Peyer's patch (tissue), 4 donors: ENCODE measurements around the gene CLASP1. TPM values are rescaled to one million over a fixed set of nuclear protein-coding genes. Genes with fewer than 3 reads are reported as not detected.
"Not testable (repeated sequence)": the region's sequence is repeated elsewhere in the genome, so short reads cannot be mapped to it uniquely, and the experiment has no call there.

Source experiments
- DNase-seq, 3 donors: peaks; one replicate each; pipeline ENCODE4 v3.0.0-alpha.2; 2017 to 2019
- H3K27ac ChIP-seq, 4 donors: fragments of 200-600 bp; sonication (generic); one replicate each; pipeline ENCODE4 v1.5.1; 2016 to 2019
- H3K27me3 ChIP-seq, 2 donors: fragments of 200-600 bp; sonication (generic); one replicate each; pipeline ENCODE4 v1.5.1; 2019
- H3K36me3 ChIP-seq, 3 donors: fragments of 200-600 bp; sonication (generic); one replicate each; pipeline ENCODE4 v1.5.1; 2016 to 2019
- H3K4me1 ChIP-seq, 4 donors: fragments of 200-600 bp; sonication (generic); one replicate each; pipeline ENCODE4 v1.5.1; 2016 to 2019
- H3K4me3 ChIP-seq, 4 donors: fragments of 200-600 bp; sonication (generic); 1 replicate in 3 of 4; 2 replicates in 1 of 4; pipeline ENCODE4 v1.5.1; 2016 to 2019; ENCODE audit warnings: mild to moderate bottlenecking in 1 of 4
- H3K9me3 ChIP-seq, 4 donors: fragments of 200-600 bp; sonication (generic); one replicate each; pipeline ENCODE4 v1.5.1; 2016 to 2019; ENCODE audit warnings: mild to moderate bottlenecking in 1 of 4
- POLR2A ChIP-seq, 2 donors: fragments of 450-650 bp; IDR thresholded peaks; one replicate each; pipeline ENCODE4 v1.5.1; 2017; ENCODE audit warnings: antibody characterized with exemption in 2 of 2, mild to moderate bottlenecking in 2 of 2, moderate library complexity in 2 of 2
- total RNA-seq, 4 donors: library from RNA; depleted of rRNA; stranded (reverse); fragments of >200 nt; gene quantifications; one replicate each; pipeline ENCODE4 v1.1.0, GENCODE V29; 2016
- TF ChIP-seq, protein P1 (sequence below), 6 experiments: fragments of 450-650 bp in 4 of 6; fragments of 200-600 bp in 2 of 6; sonication (generic) in 1 of 6; IDR thresholded peaks; one replicate each; pipeline ENCODE4 v1.5.1; 2017 to 2019; ENCODE audit warnings: antibody characterized with exemption in 6 of 6, mild to moderate bottlenecking in 3 of 6, moderate library complexity in 1 of 6

CLASP1 gene
- total RNA-seq, 4 donors from 2014 or later, result 30.5 to 130 (median 73.7) TPM

- Histone ChIP-seq H3K4me1 (peaks cover 0 to 28% (median 1%) of the 10 kb centered on the region in 4 donors), H3K4me3 (peak overlapping the region; percentile 66 to 88 (median 78)), H3K27me3 (no peaks in the 10 kb centered on the region), H3K9me3 (no peaks in the 10 kb centered on the region), H3K27ac (peak overlapping the region; percentile 85 to 97 (median 92)), H3K36me3 (no peaks in the 10 kb centered on the region)
- TF ChIP-seq POLR2A (IDR thresholded peaks at IDR 0.05), result no peak
- TF ChIP-seq, protein P1, sequence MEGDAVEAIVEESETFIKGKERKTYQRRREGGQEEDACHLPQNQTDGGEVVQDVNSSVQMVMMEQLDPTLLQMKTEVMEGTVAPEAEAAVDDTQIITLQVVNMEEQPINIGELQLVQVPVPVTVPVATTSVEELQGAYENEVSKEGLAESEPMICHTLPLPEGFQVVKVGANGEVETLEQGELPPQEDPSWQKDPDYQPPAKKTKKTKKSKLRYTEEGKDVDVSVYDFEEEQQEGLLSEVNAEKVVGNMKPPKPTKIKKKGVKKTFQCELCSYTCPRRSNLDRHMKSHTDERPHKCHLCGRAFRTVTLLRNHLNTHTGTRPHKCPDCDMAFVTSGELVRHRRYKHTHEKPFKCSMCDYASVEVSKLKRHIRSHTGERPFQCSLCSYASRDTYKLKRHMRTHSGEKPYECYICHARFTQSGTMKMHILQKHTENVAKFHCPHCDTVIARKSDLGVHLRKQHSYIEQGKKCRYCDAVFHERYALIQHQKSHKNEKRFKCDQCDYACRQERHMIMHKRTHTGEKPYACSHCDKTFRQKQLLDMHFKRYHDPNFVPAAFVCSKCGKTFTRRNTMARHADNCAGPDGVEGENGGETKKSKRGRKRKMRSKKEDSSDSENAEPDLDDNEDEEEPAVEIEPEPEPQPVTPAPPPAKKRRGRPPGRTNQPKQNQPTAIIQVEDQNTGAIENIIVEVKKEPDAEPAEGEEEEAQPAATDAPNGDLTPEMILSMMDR (IDR thresholded peaks at IDR 0.05), result no peak
- peak; percentile 41 to 71 (median 64) for DNase-seq
Measured at GRCh38 chr2:121648206-121649148, 785 bp downstream of the CLASP1 start.

DNA sequence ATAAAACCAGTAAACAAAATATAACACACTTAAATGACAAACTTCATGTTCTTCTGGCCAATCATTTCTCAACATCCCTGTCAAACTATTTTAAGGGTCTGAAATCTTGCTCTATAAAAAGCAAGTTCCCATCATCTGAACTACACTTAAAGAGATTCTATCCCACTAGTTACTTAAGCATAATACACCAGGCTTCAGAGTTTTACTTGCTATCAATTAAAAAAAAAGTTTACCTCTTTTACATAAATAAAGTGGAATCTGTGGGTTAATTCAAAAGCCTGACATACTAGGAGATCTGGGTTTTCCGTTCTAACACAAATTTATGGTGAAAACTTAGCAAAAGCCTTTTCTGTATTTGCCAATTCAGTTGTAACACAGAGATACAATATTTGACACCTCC is 1.9 kb downstream of the CLASP1 start:
- Histone ChIP-seq H3K27ac (no peak overlapping the region), H3K4me3 (no peak overlapping the region)

DNA sequence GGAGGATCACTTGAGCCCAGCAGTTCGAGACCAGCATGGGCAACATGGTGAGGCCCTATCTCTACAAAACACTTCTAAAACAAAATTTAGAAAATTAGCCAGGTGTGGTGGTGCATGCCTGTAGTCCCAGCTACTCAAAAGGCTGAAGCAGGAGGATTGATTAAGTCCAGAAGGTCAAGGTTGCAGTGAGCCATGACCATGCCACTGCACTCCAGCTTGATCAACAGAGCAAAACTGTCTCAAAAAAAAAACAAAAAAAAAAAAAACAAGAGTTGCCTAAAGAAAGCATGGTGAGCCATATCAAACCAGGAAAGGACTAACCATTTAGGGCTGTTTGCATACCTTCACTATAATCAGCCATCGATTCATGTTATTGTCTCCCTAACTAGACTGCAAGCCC is 4.5 kb downstream of the CLASP1 start:
- TF ChIP-seq POLR2A (IDR thresholded peaks at IDR 0.05), result no peak
- TF ChIP-seq, protein P1 (IDR thresholded peaks at IDR 0.05), result no peak
- no peak overlapping the region for H3K27ac ChIP-seq
- H3K4me3 ChIP-seq, result no peak overlapping the region
- peaks cover 0 to 12% (median 0%) of the 10 kb centered on the region in 4 donors for H3K4me1 ChIP-seq
- H3K36me3 ChIP-seq, result no peaks in the 10 kb centered on the region
- DNase-seq, result no peak
- H3K9me3 ChIP-seq, result no peaks in the 10 kb centered on the region
- no peaks in the 10 kb centered on the region for H3K27me3 ChIP-seq

More for the DNA sequence above, 1.9 kb downstream of the CLASP1 start:
- Histone ChIP-seq H3K4me1 (peaks cover 0 to 28% (median 1%) of the 10 kb centered on the region in 4 donors), H3K36me3 (no peaks in the 10 kb centered on the region), H3K9me3 (no peaks in the 10 kb centered on the region), H3K27me3 (no peaks in the 10 kb centered on the region)
- DNase-seq, result no peak
- TF ChIP-seq POLR2A (IDR thresholded peaks at IDR 0.05), result no peak
- TF ChIP-seq, protein P1 (IDR thresholded peaks at IDR 0.05), result no peak

- H3K36me3 ChIP-seq, result no peaks in the 10 kb centered on the region
- peaks cover 0 to 12% (median 0%) of the 10 kb centered on the region in 4 donors for H3K4me1 ChIP-seq
- no peak for DNase-seq
- no peak overlapping the region for H3K4me3 ChIP-seq
- H3K9me3 ChIP-seq, result no peaks in the 10 kb centered on the region
- no peak overlapping the region for H3K27ac ChIP-seq
- no peaks in the 10 kb centered on the region for H3K27me3 ChIP-seq
- TF ChIP-seq POLR2A (IDR thresholded peaks at IDR 0.05), result no peak
- TF ChIP-seq, protein P1 (IDR thresholded peaks at IDR 0.05), result no peak
Measured at GRCh38 chr2:121643877-121644276, 5.4 kb downstream of the CLASP1 start.

DNA sequence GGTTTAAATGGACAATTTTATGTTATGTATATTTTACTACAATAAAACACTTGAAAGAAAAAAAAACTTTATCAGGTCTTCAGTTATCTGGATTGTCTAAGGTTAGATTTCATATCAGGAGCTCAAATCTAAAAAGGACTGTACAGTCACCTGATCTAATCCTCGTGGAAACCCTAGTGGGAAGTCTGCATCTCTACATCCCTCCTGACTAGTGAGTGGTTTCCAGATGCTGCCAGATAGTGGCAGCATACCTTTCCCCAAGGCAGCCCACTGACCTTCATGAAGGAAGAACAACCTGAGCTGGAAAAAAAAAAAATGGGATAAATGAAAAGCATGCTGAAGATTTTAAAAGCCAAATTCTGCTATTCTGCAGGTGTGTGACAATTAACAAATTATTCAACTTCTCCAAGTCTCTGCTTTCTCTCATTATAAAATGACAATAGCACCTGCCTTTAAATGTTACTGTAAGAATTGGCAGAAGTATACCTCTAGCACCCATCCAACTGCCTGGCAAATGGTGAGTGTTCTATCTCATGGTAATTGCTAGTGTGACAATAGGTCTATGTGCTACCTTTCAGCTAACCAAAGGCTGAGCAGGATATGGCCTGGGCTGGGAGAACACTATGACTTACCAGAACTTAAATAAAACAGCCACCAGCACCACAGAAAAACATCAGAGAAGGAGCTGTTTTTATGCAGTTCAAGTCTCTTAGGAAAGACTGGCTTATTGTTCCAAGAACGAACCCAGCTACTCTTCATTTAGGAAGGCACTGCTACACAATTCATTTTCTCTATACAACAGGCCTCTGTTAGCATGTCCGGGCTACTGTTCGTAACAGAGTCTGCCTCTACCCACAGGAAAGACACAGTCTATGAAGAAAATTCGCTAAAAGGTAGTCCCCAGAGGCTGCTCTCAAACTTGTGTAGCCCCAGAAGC is 8.6 kb downstream of the CLASP1 start:
- H3K4me1 ChIP-seq, result no peaks in the 10 kb centered on the region
- no peak overlapping the region for H3K4me3 ChIP-seq
- H3K36me3 ChIP-seq, result no peaks in the 10 kb centered on the region
- H3K27ac ChIP-seq, result no peak overlapping the region
- no peaks in the 10 kb centered on the region for H3K9me3 ChIP-seq
- DNase-seq, result no peak
- no peaks in the 10 kb centered on the region for H3K27me3 ChIP-seq
- TF ChIP-seq, protein P1 (IDR thresholded peaks at IDR 0.05), result no peak
- TF ChIP-seq POLR2A (IDR thresholded peaks at IDR 0.05), result no peak

GRCh38 chr2:121639846-121640245 is 9.4 kb downstream of the CLASP1 start:
- H3K27ac ChIP-seq, H3K4me3 ChIP-seq, H3K36me3 ChIP-seq, H3K9me3 ChIP-seq, DNase-seq, H3K27me3 ChIP-seq, H3K4me1 ChIP-seq: not testable (repeated sequence)
